RWPE1 (cell line): Measurements from ENCODE around the gene CACNG3.

Experiments used
- CTCF ChIA-PET: fragments of 350-600 bp; sonication (Branson Sonifier 250); formaldehyde crosslinking; extraction: SDS; loops from one replicate; lab custom pipeline; 2021; lab: Yijun Ruan, JAX
- POLR2A ChIA-PET: fragments of 400-600 bp; formaldehyde crosslinking; extraction: SDS; loops from one replicate; lab custom pipeline; 2020; ENCODE audit warnings: antibody characterized with exemption; ENCODE audit not compliant: low non-redundant PET; lab: Yijun Ruan, JAX
- DNase-seq: peaks from one replicate; pipeline ENCODE4 v3.0.0; 2012; ENCODE audit warnings: low spot score
- H3K27ac ChIP-seq: fragments of 450-650 bp; 2 replicates; pipeline ENCODE4 v1.5.1; 2017
- TF ChIP-seq, protein P1 (sequence below): fragments of 450-650 bp; conservative IDR thresholded peaks from 2 replicates; pipeline ENCODE4 v1.5.1; 2017; ENCODE audit warnings: low read depth, mild to moderate bottlenecking

Gene CACNG3

GRCh38 chr16:24272379-24272778 lies 16.2 kb downstream of the CACNG3 start:
- DNase-seq = no peak
- TF ChIP-seq, protein P1, sequence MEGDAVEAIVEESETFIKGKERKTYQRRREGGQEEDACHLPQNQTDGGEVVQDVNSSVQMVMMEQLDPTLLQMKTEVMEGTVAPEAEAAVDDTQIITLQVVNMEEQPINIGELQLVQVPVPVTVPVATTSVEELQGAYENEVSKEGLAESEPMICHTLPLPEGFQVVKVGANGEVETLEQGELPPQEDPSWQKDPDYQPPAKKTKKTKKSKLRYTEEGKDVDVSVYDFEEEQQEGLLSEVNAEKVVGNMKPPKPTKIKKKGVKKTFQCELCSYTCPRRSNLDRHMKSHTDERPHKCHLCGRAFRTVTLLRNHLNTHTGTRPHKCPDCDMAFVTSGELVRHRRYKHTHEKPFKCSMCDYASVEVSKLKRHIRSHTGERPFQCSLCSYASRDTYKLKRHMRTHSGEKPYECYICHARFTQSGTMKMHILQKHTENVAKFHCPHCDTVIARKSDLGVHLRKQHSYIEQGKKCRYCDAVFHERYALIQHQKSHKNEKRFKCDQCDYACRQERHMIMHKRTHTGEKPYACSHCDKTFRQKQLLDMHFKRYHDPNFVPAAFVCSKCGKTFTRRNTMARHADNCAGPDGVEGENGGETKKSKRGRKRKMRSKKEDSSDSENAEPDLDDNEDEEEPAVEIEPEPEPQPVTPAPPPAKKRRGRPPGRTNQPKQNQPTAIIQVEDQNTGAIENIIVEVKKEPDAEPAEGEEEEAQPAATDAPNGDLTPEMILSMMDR = no peak
- H3K27ac ChIP-seq = no peak overlapping the region
- ChIA-PET POLR2A (no interaction called here), CTCF (no interaction called here)

DNA sequence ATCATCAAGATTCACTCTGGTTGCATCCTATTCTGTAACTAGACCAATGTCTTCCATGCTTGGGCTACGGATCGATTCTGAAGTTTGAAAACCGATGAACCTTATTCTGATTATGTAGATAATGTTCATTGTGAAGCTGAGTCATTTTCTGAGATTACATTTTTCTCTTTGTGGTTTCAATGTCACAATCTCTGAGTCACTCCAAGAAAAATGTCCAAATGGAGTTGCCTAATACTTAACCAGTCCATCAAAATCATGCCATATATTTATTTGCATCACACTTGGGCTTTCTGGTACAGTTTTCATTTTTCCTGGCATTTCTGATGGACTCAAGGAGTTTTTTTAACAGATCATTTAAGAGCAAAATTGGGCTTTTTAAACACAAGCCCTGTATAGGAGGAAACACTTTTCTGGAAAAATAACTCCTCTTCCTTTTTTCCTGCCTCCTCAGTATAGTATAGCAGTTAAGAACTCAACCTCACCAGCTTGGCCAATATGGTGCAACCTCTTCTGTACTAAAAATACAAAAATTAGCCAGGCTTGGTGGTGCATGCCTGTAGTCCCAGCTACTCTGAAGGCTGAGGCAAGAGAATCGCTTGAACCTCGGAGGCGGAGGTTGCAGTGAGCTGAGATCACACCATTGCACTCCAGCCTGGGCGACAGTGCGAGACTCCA lies 17.5 kb downstream of the CACNG3 start:
- no peak overlapping the region for H3K27ac ChIP-seq
- CTCF ChIA-PET = interaction anchor here (0.5 to 0.6 kb wide), 2 partner anchors 14 to 69 kb away, joined by 3 to 6 read pairs; no protein-coding TSS in a partner anchor
- POLR2A ChIA-PET = no interaction called here
- TF ChIP-seq, protein P1 = no peak
- DNase-seq = peak; percentile 45

- DNase-seq = no peak
- H3K27ac ChIP-seq = no peak overlapping the region
- ChIA-PET POLR2A (no interaction called here), CTCF (no interaction called here)
- TF ChIP-seq, protein P1 = no peak
Measured at GRCh38 chr16:24275413-24275812, 19.3 kb downstream of the CACNG3 start.

GRCh38 chr16:24279982-24280515 lies 23.9 kb downstream of the CACNG3 start:
- CTCF ChIA-PET = no interaction called here
- no peak for DNase-seq
- H3K27ac ChIP-seq = no peak overlapping the region
- POLR2A ChIA-PET = no interaction called here
- TF ChIP-seq, protein P1 = no peak

DNA sequence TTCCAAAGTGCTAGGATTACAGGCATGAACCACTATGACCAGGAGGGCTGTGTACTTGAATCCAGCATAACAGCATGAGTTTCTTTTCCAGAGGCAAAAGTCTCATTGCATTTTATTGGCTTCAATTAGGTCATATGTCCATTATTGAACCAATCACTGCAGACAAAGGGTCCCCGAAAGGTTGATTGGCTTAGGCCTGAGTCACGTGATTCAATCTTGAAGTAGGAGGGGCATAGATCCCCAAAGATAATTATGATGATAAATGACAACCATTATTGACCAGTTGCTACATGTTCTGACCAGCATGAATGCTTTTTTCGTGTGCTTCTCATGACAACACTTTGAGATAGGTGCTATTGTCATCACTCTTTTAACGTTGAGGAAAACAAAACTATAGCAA lies 25.3 kb downstream of the CACNG3 start:
- DNase-seq = no peak
- CTCF ChIA-PET = no interaction called here
- POLR2A ChIA-PET = no interaction called here
- TF ChIP-seq, protein P1 = no peak
- H3K27ac ChIP-seq = no peak overlapping the region

GRCh38 chr16:24282141-24282540 lies 26.0 kb downstream of the CACNG3 start:
- DNase-seq = no peak
- POLR2A ChIA-PET = no interaction called here
- TF ChIP-seq, protein P1 = no peak
- no peak overlapping the region for H3K27ac ChIP-seq
- CTCF ChIA-PET = no interaction called here
